ENCODE data around the gene OR13C9.

GRCh38 chr9:104604801-104605200 is 13.2 kb downstream of the OR13C9 start:
- TF ChIP-seq CTCF (IDR thresholded peaks at IDR 0.05) (no peak), POLR2A (IDR thresholded peaks at IDR 0.05) (no peak)

All from ovary (tissue), 3 donors.